Measurements from ENCODE around the gene NHLRC4. TPM values are rescaled to one million over a fixed set of nuclear protein-coding genes. Genes with fewer than 3 reads are reported as not detected.

NHLRC4 gene
- total RNA-seq, 2 experiments from 2014 or later = 0.60 to 0.67 TPM

DNA sequence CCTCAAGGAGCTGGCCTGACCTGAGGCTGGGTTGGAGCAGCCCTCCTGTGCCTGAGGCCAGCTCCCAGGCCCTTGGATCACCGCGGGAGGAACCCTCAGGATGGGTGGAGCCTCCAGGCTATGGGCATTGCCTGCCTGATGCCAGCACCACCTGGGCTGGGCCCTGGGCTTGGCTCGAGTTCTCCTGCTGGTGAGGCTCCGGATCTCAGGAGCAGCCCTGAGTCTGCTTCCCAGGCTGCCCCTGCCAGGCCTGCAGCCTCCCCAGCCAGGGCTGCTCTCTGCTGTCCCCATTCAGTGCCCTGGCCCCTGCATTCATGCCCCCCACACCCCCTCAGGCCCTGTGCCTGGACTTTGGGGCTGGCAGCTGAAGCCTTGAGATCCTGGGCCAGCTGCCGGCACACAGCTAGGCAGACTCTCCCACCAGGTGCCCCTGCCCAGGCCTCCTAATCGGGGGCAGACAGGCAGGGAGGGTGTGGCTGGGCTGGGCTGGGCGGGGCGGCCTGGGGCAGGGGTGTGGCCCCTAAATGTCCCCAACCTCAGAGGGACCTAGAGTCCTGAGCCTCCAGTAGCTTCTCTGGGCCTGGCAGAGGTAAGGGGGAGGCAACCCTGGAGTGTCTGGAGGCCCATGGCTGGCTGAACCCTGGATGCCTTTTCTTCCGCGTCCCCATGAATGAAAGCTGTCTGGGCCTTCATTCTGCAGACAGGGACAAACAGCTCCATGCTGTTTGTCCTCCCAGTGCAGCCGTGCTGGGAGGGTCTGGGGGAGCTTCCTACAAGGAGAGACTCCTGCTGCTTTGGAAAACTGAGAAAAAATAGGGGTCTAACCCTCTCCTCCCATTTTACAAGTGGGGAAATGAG lies 1.8 kb downstream of the NHLRC4 start:
- Mint-ChIP-seq H3K27ac (peak overlapping the region; percentile 90), H3K4me3 (peak overlapping the region; percentile 86), H3K36me3 (ENCODE audit: low read depth) (no peaks in the 10 kb centered on the region), H3K27me3 (ENCODE audit: low read depth) (no peaks in the 10 kb centered on the region), H3K4me1 (ENCODE audit: low read depth) (peaks cover 29% of the 10 kb centered on the region), H3K9me3 (no peaks in the 10 kb centered on the region)
- DNase-seq = no peak
- CTCF ChIA-PET = no interaction called here
- intact Hi-C loops (cut with micrococcal nuclease) = loop anchor here (1.0 kb wide), 1 partner anchor 41 kb away; the partner anchor contains the start of gene CAPN15

DNA sequence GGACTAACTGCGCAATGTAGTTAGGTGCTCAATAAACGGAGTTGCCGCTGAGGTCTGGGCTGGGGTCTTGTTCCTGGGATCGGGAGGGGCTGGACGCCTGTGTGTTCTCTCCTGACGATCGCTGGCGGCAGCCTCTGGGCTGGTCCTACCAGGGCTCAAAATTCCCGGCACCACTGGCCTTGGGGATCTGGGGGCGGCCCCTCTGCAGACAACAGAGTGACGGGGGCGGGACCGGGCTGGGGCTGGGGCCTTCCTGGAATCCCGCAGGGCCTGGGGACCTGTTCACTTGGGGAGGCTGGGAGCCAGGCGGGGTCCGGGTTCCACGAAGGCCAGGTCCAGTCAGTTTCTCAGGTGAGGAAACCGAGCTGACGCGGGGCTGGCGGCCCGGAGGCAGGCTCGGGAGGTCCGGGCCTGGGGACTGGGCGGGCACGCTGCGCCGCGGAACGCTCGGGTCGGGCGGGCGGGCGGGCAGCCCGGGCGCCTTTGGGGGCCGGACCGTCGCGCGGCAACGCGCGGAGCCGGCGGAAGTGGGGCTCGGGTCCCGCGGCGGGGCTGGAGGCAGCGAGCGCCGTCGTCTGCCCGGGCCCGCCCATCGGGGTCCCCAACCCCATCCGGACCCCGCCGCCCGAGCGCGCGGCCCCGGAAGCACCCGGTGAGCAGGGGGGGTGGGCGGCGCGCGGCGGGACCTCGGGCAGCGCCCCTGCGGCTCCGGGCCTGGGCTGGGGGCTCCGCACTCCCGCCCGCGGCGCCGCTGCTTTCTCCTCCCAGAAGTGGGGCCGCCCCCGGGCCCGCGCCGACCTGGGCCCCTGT lies 2.8 kb downstream of the NHLRC4 start, which contains the start of gene PIGQ:
Gene PIGQ, plus strand, starts transcription at position 524 of the 810 bp plus-strand sequence. CDS start 4,107 bp downstream, outside the sequence.
- Mint-ChIP-seq H3K4me1 (ENCODE audit: low read depth) (peaks cover 29% of the 10 kb centered on the region), H3K4me3 (peak within 1 kb of the TSS; percentile 86), H3K36me3 (ENCODE audit: low read depth) (no peaks in the 10 kb centered on the region), H3K27me3 (ENCODE audit: low read depth) (no peaks in the 10 kb centered on the region), H3K9me3 (no peaks in the 10 kb centered on the region), H3K27ac (peak within 1 kb of the TSS; percentile 90)
- DNase-seq = peak; percentile 67
- intact Hi-C loops (cut with micrococcal nuclease) = loop anchor here (1.0 kb wide), 2 partner anchors 20 to 42 kb away; partner anchors contain the start of gene CAPN15
- CTCF ChIA-PET = no interaction called here

DNA sequence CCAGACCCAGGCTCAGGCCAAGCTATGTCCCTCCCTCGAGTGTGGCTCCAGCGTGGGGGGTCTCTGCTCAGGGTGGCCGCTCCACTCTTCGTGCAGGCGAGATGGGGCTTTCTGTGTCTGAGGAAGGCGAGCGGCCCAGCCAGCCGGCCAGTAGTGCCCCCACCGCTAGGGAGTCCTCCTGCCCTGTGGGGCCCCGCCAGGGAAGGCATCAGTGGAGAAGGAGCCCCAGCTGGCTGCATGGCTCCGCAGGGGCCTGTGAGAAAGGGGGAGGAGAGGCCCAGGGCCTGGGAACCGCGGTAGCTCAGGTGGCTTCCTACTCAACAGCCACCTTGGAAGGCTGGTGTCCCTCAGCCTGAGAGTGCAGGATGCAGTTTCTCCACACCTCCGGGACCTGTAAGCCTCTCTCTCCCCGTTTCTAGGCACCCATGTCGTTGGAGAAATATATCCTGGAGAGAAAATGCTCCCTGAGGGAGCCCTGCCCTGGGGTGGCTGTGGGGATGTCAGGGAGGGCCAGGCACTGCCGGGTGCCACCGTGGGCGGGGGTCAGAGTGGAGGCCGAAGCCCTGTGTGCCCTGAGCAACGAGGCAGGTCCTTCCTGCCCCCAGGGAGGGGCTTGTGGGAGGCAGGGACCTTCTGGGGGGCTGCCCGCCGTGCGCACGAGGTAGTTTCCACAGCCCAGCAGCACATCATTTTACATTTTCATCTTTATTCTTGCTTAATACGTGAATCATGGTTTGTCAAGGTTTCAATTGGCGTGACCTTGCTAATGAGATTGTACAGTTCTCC lies 6.3 kb downstream of the NHLRC4 start:
- Mint-ChIP-seq H3K4me3 (no peak overlapping the region), H3K9me3 (no peaks in the 10 kb centered on the region), H3K4me1 (ENCODE audit: low read depth) (peaks cover 19% of the 10 kb centered on the region), H3K36me3 (ENCODE audit: low read depth) (no peaks in the 10 kb centered on the region), H3K27me3 (ENCODE audit: low read depth) (no peaks in the 10 kb centered on the region), H3K27ac (no peak overlapping the region)
- CTCF ChIA-PET = no interaction called here
- intact Hi-C loops (cut with micrococcal nuclease) = no loop called here
- no peak for DNase-seq

DNA sequence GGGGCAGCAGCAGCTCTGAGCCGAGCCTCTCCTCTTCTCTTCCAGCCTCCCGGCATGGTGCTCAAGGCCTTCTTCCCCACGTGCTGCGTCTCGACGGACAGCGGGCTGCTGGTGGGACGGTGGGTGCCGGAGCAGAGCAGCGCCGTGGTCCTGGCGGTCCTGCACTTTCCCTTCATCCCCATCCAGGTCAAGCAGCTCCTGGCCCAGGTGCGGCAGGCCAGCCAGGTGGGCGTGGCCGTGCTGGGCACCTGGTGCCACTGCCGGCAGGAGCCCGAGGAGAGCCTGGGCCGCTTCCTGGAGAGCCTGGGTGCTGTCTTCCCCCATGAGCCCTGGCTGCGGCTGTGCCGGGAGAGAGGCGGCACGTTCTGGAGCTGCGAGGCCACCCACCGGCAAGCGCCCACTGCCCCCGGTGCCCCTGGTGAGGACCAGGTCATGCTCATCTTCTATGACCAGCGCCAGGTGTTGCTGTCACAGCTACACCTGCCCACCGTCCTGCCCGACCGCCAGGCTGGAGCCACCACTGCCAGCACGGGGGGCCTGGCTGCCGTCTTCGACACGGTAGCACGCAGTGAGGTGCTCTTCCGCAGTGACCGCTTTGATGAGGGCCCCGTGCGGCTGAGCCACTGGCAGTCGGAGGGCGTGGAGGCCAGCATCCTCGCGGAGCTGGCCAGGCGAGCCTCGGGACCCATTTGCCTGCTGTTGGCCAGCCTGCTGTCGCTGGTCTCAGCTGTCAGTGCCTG lies 7.4 kb downstream of the NHLRC4 start:
- no peaks in the 10 kb centered on the region for H3K36me3 Mint-ChIP-seq (ENCODE audit: low read depth)
- intact Hi-C loops (cut with micrococcal nuclease) = no loop called here

DNA sequence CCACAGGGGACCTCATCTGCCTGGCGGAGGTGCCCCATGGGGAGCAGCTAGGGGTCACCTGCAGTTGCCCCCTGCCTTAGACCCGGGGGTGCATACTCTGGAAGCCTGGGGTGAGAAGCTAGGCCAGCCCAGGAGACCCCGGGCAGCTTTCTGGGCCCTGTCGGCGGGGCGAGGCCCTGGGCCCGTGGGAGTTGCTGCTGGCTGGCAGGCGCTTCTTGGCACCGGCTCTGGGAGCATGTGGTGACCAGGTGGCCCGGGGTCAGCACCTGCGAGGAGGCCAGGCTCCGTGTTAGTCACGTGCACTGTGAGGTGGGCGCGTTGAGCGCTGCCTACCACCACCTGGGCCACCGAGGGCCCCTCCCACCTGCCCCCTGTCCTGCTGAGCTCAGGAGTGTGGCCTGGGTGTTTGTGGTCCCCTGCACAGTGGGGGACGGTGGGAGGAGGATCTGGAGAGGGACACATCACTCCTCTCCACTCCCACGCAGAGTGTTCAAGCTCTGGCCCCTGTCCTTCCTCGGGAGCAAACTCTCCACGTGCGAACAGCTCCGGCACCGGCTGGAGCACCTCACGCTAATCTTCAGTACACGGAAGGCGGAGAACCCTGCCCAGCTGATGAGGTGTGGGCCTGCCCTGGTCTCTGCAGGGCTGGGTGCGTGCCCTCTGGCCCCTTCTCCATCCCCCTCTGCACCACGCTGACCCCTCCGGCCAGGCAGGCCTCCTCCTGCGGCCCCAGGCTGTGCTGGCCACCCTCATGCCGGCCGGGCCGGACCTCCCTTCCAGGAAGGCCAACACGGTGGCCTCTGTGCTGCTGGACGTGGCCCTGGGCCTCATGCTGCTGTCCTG lies 8.8 kb downstream of the NHLRC4 start:
- H3K4me3 Mint-ChIP-seq = no peak overlapping the region

More for the DNA sequence above, 7.4 kb downstream of the NHLRC4 start:
- CTCF ChIA-PET = no interaction called here
- peaks cover 18% of the 10 kb centered on the region for H3K4me1 Mint-ChIP-seq (ENCODE audit: low read depth)
- DNase-seq = no peak
- H3K27me3 Mint-ChIP-seq (ENCODE audit: low read depth) = no peaks in the 10 kb centered on the region
- no peaks in the 10 kb centered on the region for H3K9me3 Mint-ChIP-seq
- no peak overlapping the region for H3K27ac Mint-ChIP-seq
- no peak overlapping the region for H3K4me3 Mint-ChIP-seq

DNA sequence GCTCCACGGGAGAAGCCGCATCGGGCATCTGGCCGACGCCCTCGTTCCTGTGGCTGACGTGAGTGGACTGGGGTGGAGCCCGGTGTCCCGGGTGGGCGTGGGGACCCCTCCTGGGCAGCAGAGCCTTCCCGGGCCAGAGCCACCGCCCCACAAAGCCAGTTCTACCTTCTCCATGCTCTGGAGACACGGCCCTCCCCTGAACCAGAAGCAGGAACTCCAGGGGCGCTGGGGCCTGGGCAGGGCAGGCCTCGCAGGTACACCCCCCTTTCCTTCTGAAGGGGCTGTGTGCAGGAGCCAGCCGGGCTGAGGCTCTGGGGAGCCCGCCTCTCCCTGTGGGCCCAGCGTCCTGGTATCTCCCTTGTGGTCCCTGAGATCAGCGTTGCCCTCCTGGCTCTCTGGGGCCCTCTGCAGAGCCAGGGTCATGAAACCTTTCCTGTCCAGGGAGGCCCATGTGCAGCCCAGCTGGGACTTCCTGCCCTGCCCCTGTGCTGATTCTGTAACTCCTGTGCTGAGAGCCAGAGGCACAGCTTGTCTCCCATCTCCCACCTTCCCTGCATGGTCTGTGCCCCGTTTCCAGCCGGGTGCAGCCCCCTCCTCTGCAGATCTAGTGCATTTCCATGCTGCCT lies 9.5 kb downstream of the NHLRC4 start:
- Mint-ChIP-seq H3K36me3 (ENCODE audit: low read depth) (no peaks in the 10 kb centered on the region), H3K27ac (no peak overlapping the region), H3K4me1 (ENCODE audit: low read depth) (peaks cover 8% of the 10 kb centered on the region), H3K27me3 (ENCODE audit: low read depth) (no peaks in the 10 kb centered on the region), H3K9me3 (no peaks in the 10 kb centered on the region), H3K4me3 (no peak overlapping the region)
- CTCF ChIA-PET = interaction anchor here (1.0 kb wide), 2 partner anchors 34 to 86 kb away, joined by 3 to 4 read pairs; no protein-coding TSS in a partner anchor
- DNase-seq = no peak
- intact Hi-C loops (cut with micrococcal nuclease) = loop anchor here (5.0 kb wide), 1 partner anchor 184 kb away; no protein-coding TSS in a partner anchor

More for the DNA sequence above, 8.8 kb downstream of the NHLRC4 start:
- Mint-ChIP-seq H3K27ac (no peak overlapping the region), H3K27me3 (ENCODE audit: low read depth) (no peaks in the 10 kb centered on the region), H3K4me1 (ENCODE audit: low read depth) (peaks cover 15% of the 10 kb centered on the region), H3K9me3 (no peaks in the 10 kb centered on the region), H3K36me3 (ENCODE audit: low read depth) (no peaks in the 10 kb centered on the region)
- no peak for DNase-seq
- intact Hi-C loops (cut with micrococcal nuclease) = loop anchor here (5.0 kb wide), 1 partner anchor 183 kb away; no protein-coding TSS in a partner anchor
- CTCF ChIA-PET = no interaction called here

DNA sequence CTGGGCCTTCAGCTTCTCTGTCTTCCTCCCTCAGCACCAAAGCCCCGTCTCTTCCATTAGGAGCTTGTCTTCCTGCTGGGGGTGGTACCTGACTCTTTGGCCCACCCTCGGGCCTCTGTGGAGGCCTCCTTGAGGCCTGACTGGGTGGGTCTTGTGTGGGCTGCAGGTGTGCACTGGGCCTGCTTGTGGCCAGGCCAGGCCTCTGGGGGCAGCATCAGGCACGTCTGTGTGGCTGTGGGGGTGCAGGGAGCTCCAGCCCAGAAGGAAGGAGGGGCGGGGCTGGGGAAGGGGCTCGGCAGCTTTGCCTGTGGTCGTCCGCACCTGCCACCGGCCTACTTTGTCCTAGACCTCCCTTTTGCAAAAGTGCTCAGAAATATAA lies 10.0 kb downstream of the NHLRC4 start:
- DNase-seq = no peak
- CTCF ChIA-PET = interaction anchor here (1.0 kb wide), 2 partner anchors 33 to 87 kb away, joined by 3 to 4 read pairs; no protein-coding TSS in a partner anchor
- Mint-ChIP-seq H3K4me3 (no peak overlapping the region), H3K4me1 (ENCODE audit: low read depth) (peaks cover 3% of the 10 kb centered on the region), H3K27me3 (ENCODE audit: low read depth) (no peaks in the 10 kb centered on the region), H3K27ac (no peak overlapping the region), H3K9me3 (no peaks in the 10 kb centered on the region), H3K36me3 (ENCODE audit: low read depth) (no peaks in the 10 kb centered on the region)
- intact Hi-C loops (cut with micrococcal nuclease) = loop anchor here (5.0 kb wide), 1 partner anchor 185 kb away; no protein-coding TSS in a partner anchor

DNA sequence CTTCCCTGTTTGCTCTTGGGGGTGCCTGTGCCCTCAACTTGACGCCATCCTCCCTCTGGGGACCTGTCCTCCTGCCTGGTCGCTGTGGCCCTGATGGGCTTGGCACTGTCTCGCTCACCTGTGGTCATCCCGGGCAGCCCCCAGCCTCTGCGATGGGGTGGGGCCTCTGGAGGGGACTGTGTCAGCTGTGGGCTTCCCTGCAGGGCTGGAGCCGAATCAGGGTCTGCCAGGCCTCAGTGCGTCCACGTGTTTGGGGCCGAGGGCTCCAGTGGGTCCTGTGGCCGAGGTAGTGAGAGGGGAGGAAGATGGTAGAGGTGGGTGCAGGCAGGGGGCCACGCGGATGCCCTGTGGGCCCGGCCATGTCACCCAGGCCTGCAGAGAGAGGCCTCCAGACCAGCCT lies 11.0 kb downstream of the NHLRC4 start:
- intact Hi-C loops (cut with micrococcal nuclease) = loop anchor here (5.0 kb wide), 1 partner anchor 185 kb away; no protein-coding TSS in a partner anchor
- CTCF ChIA-PET = no interaction called here
- H3K4me1 Mint-ChIP-seq (ENCODE audit: low read depth) = peaks cover 3% of the 10 kb centered on the region
- H3K36me3 Mint-ChIP-seq (ENCODE audit: low read depth) = no peaks in the 10 kb centered on the region
- no peak overlapping the region for H3K4me3 Mint-ChIP-seq
- DNase-seq = no peak
- no peaks in the 10 kb centered on the region for H3K9me3 Mint-ChIP-seq
- no peaks in the 10 kb centered on the region for H3K27me3 Mint-ChIP-seq (ENCODE audit: low read depth)
- no peak overlapping the region for H3K27ac Mint-ChIP-seq

DNA sequence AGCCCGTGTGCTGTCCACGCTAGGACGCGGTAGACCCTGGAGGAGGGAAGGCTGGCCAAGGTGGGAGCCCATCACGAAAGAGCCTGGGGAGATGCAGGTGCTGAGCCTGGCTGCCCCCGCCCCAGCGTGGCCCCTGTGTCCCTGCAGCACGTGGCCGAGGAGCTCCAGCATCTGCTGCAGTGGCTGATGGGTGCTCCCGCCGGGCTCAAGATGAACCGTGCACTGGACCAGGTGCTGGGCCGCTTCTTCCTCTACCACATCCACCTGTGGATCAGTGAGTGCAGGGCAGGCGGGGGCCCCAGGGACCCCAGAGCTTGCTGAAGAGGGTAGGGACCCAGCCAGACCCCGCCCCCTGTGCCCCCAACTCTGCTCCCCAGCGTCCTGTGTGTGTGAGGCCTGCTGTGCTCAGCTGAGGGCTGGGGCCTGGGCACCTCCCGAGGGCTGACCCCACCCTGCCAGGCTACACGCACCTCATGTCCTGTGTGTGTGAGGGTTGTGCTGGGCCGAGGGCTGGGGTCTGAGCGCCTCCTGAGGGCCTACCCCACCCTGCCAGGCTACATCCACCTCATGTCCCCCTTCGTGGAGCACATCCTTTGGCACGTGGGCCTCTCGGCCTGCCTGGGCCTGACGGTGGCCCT lies 11.5 kb downstream of the NHLRC4 start:
- intact Hi-C loops (cut with micrococcal nuclease) = loop anchor here (5.0 kb wide), 1 partner anchor 186 kb away; no protein-coding TSS in a partner anchor
- CTCF ChIA-PET = interaction anchor here (1.8 kb wide), 1 partner anchor 11 kb away, joined by 4 read pairs; the partner anchor contains the start of gene NHLRC4
- no peaks in the 10 kb centered on the region for H3K27me3 Mint-ChIP-seq (ENCODE audit: low read depth)

More for the DNA sequence above, 11.5 kb downstream of the NHLRC4 start:
- no peaks in the 10 kb centered on the region for H3K36me3 Mint-ChIP-seq (ENCODE audit: low read depth)
- H3K4me1 Mint-ChIP-seq (ENCODE audit: low read depth) = peaks cover 3% of the 10 kb centered on the region
- no peak for DNase-seq
- no peak overlapping the region for H3K4me3 Mint-ChIP-seq
- no peaks in the 10 kb centered on the region for H3K9me3 Mint-ChIP-seq
- no peak overlapping the region for H3K27ac Mint-ChIP-seq

Measured in activated naive CD4-positive, alpha-beta T cell treated with anti-CD3 and anti-CD28 coated beads for 36 hours (primary cell).